Activated naive CD4-positive, alpha-beta T cell treated with anti-CD3 and anti-CD28 coated beads, Interleukin-2, amount 50 U/mL, for 72 hours (primary cell): ENCODE measurements around the gene JAZF1. TPM values are rescaled to one million over a fixed set of nuclear protein-coding genes. Genes with fewer than 3 reads are reported as not detected.

ENCODE experiments used
- ATAC-seq, 2 donors: fragments of 150-1000 bp; cut with Tn5 transposase; 2 replicates each; pipeline ENCODE4 v1.10.0; 2021; ENCODE audit warnings: mild to moderate bottlenecking in 2 of 2, moderate library complexity in 2 of 2
- DNase-seq, 2 donors: peaks; one replicate each; pipeline ENCODE4 v3.0.0; 2021 to 2022; ENCODE audit warnings: low spot score in 2 of 2
- H3K27ac Mint-ChIP-seq, 2 donors: one replicate each; pipeline ENCODE4 v1.8.0; 2022; ENCODE audit warnings: mild to moderate bottlenecking in 2 of 2, mixed read lengths in 2 of 2
- H3K36me3 Mint-ChIP-seq, 2 donors: one replicate each; pipeline ENCODE4 v1.8.0; 2022; ENCODE audit warnings: mixed read lengths in 2 of 2
- H3K9me3 Mint-ChIP-seq, 2 donors: one replicate each; pipeline ENCODE4 v1.8.0; 2022; ENCODE audit warnings: mixed read lengths in 2 of 2
- total RNA-seq, 2 donors: library from RNA; stranded (reverse); gene quantifications; one replicate each; pipeline ENCODE4 v1.2.3, GENCODE V29; 2022

JAZF1 gene
- total RNA-seq, 2 donors from 2014 or later = 3.3 to 3.4 TPM

GRCh38 chr7:28083164-28083997 lies 97.2 kb downstream of the JAZF1 start:
- no peak for DNase-seq
- H3K9me3 Mint-ChIP-seq = no peaks in the 10 kb centered on the region
- H3K36me3 Mint-ChIP-seq = no peaks in the 10 kb centered on the region
- ATAC-seq = no peak
- no peak overlapping the region for H3K27ac Mint-ChIP-seq

- Mint-ChIP-seq H3K9me3 (no peaks in the 10 kb centered on the region), H3K36me3 (no peaks in the 10 kb centered on the region), H3K27ac (no peak overlapping the region)
- DNase-seq (no peak), ATAC-seq (no peak)
Measured at GRCh38 chr7:28082071-28082470, 98.5 kb downstream of the JAZF1 start.

- DNase-seq = no peak
- no peak overlapping the region for H3K27ac Mint-ChIP-seq
- no peak for ATAC-seq
- H3K9me3 Mint-ChIP-seq = no peaks in the 10 kb centered on the region
- H3K36me3 Mint-ChIP-seq = no peaks in the 10 kb centered on the region
Measured at GRCh38 chr7:28081016-28081415, 99.6 kb downstream of the JAZF1 start.

- Mint-ChIP-seq H3K27ac (no peak overlapping the region), H3K9me3 (no peaks in the 10 kb centered on the region), H3K36me3 (no peaks in the 10 kb centered on the region)
- ATAC-seq (peak in 1 of 2 donors; percentile 50), DNase-seq (peak in 1 of 2 donors; percentile 55)
Measured at GRCh38 chr7:28078036-28078901, 102.3 kb downstream of the JAZF1 start.

GRCh38 chr7:28077616-28078015 lies 103.0 kb downstream of the JAZF1 start:
- DNase-seq = no peak
- Mint-ChIP-seq H3K36me3 (no peaks in the 10 kb centered on the region), H3K27ac (no peak overlapping the region), H3K9me3 (no peaks in the 10 kb centered on the region)
- ATAC-seq = no peak

- Mint-ChIP-seq H3K36me3 (no peaks in the 10 kb centered on the region), H3K27ac (no peak overlapping the region), H3K9me3 (no peaks in the 10 kb centered on the region)
- ATAC-seq = no peak
- DNase-seq = no peak
Measured at GRCh38 chr7:28076423-28077200, 104.0 kb downstream of the JAZF1 start.

- Mint-ChIP-seq H3K9me3 (no peaks in the 10 kb centered on the region), H3K27ac (no peak overlapping the region), H3K36me3 (no peaks in the 10 kb centered on the region)
- no peak for DNase-seq
- ATAC-seq = no peak
Measured at GRCh38 chr7:28075674-28076358, 104.8 kb downstream of the JAZF1 start.

GRCh38 chr7:28072876-28073514 lies 107.6 kb downstream of the JAZF1 start:
- ATAC-seq (no peak), DNase-seq (no peak)
- Mint-ChIP-seq H3K27ac (no peak overlapping the region), H3K9me3 (no peaks in the 10 kb centered on the region), H3K36me3 (no peaks in the 10 kb centered on the region)

GRCh38 chr7:28071570-28071969 lies 109.0 kb downstream of the JAZF1 start:
- DNase-seq = no peak
- Mint-ChIP-seq H3K9me3 (no peaks in the 10 kb centered on the region), H3K27ac (no peak overlapping the region), H3K36me3 (no peaks in the 10 kb centered on the region)
- ATAC-seq = no peak

GRCh38 chr7:28070297-28071055 lies 110.1 kb downstream of the JAZF1 start:
- no peak for ATAC-seq
- Mint-ChIP-seq H3K27ac (no peak overlapping the region), H3K36me3 (no peaks in the 10 kb centered on the region), H3K9me3 (no peaks in the 10 kb centered on the region)
- no peak for DNase-seq

- Mint-ChIP-seq H3K27ac (no peak overlapping the region), H3K9me3 (no peaks in the 10 kb centered on the region), H3K36me3 (no peaks in the 10 kb centered on the region)
- no peak for ATAC-seq
- DNase-seq = no peak
Measured at GRCh38 chr7:28069807-28070206, 110.8 kb downstream of the JAZF1 start.

GRCh38 chr7:28069388-28069787 lies 111.2 kb downstream of the JAZF1 start:
- ATAC-seq (no peak), DNase-seq (no peak)
- no peak overlapping the region for H3K27ac Mint-ChIP-seq
- no peaks in the 10 kb centered on the region for H3K9me3 Mint-ChIP-seq
- no peaks in the 10 kb centered on the region for H3K36me3 Mint-ChIP-seq

- no peak for ATAC-seq
- Mint-ChIP-seq H3K27ac (no peak overlapping the region), H3K36me3 (no peaks in the 10 kb centered on the region), H3K9me3 (no peaks in the 10 kb centered on the region)
- no peak for DNase-seq
Measured at GRCh38 chr7:28068811-28069216, 111.8 kb downstream of the JAZF1 start.

GRCh38 chr7:28067171-28067570 lies 113.4 kb downstream of the JAZF1 start:
- ATAC-seq = no peak
- Mint-ChIP-seq H3K36me3 (no peaks in the 10 kb centered on the region), H3K9me3 (peaks cover 0 to 3% of the 10 kb centered on the region in 2 donors), H3K27ac (no peak overlapping the region)
- no peak for DNase-seq

GRCh38 chr7:28065721-28066285 lies 114.8 kb downstream of the JAZF1 start:
- no peak for DNase-seq

More at GRCh38 chr7:28065721-28066285, 114.8 kb downstream of the JAZF1 start:
- no peak overlapping the region for H3K27ac Mint-ChIP-seq
- H3K9me3 Mint-ChIP-seq = peaks cover 0 to 3% of the 10 kb centered on the region in 2 donors
- ATAC-seq = no peak
- no peaks in the 10 kb centered on the region for H3K36me3 Mint-ChIP-seq
